Measurements from ENCODE around the gene SLC5A5. TPM values are rescaled to one million over a fixed set of nuclear protein-coding genes. Genes with fewer than 3 reads are reported as not detected.

The SLC5A5 gene
- total RNA-seq, 1 donor from 2014 or later, result not detected

GRCh38 chr19:17937371-17937900 lies 65.7 kb downstream of the SLC5A5 start:
- no peaks in the 10 kb centered on the region for H3K9me3 ChIP-seq (ENCODE audit: control insufficient read depth in 3 of 3, low read length in 3 of 3)
- no peak overlapping the region for H3K4me3 ChIP-seq (ENCODE audit: low read length in 3 of 3)
- H3K4me1 ChIP-seq (ENCODE audit: control insufficient read depth in 3 of 3, insufficient read depth in 3 of 3, low read length in 3 of 3), result peaks cover 10 to 15% (median 13%) of the 10 kb centered on the region in 3 donors
- H3K27me3 ChIP-seq (ENCODE audit: control insufficient read depth in 3 of 3, insufficient read depth in 3 of 3, low read length in 3 of 3), result no peaks in the 10 kb centered on the region
- no peak overlapping the region for H3K27ac ChIP-seq (ENCODE audit: low read depth, low read length)
- H3K36me3 ChIP-seq (ENCODE audit: control insufficient read depth in 3 of 3, insufficient read depth in 3 of 3, low read length in 3 of 3), result peaks cover 15 to 20% (median 15%) of the 10 kb centered on the region in 3 donors
- H3K9ac ChIP-seq (ENCODE audit: low read depth in 1 of 3, low read length in 3 of 3), result no peak overlapping the region

- Histone ChIP-seq H3K9me3 (ENCODE audit: control insufficient read depth in 3 of 3, low read length in 3 of 3) (no peaks in the 10 kb centered on the region), H3K36me3 (ENCODE audit: control insufficient read depth in 3 of 3, insufficient read depth in 3 of 3, low read length in 3 of 3) (peaks cover 15 to 20% (median 15%) of the 10 kb centered on the region in 3 donors), H3K4me3 (ENCODE audit: low read length in 3 of 3) (no peak overlapping the region), H3K27ac (ENCODE audit: low read depth, low read length) (no peak overlapping the region), H3K27me3 (ENCODE audit: control insufficient read depth in 3 of 3, insufficient read depth in 3 of 3, low read length in 3 of 3) (no peaks in the 10 kb centered on the region), H3K4me1 (ENCODE audit: control insufficient read depth in 3 of 3, insufficient read depth in 3 of 3, low read length in 3 of 3) (peaks cover 7 to 12% (median 10%) of the 10 kb centered on the region in 3 donors), H3K9ac (ENCODE audit: low read depth in 1 of 3, low read length in 3 of 3) (no peak overlapping the region)
These were observed 66.5 kb downstream of the SLC5A5 start for GRCh38 chr19:17938092-17938845.

- Histone ChIP-seq H3K4me3 (ENCODE audit: low read length in 3 of 3) (no peak overlapping the region), H3K27ac (ENCODE audit: low read depth, low read length) (no peak overlapping the region), H3K4me1 (ENCODE audit: control insufficient read depth in 3 of 3, insufficient read depth in 3 of 3, low read length in 3 of 3) (peaks cover 2 to 3% (median 2%) of the 10 kb centered on the region in 3 donors), H3K36me3 (ENCODE audit: control insufficient read depth in 3 of 3, insufficient read depth in 3 of 3, low read length in 3 of 3) (peaks cover 11 to 13% (median 12%) of the 10 kb centered on the region in 3 donors), H3K9ac (ENCODE audit: low read depth in 1 of 3, low read length in 3 of 3) (no peak overlapping the region), H3K9me3 (ENCODE audit: control insufficient read depth in 3 of 3, low read length in 3 of 3) (no peaks in the 10 kb centered on the region), H3K27me3 (ENCODE audit: control insufficient read depth in 3 of 3, insufficient read depth in 3 of 3, low read length in 3 of 3) (no peaks in the 10 kb centered on the region)
These were observed 70.4 kb downstream of the SLC5A5 start for GRCh38 chr19:17942181-17942580.

GRCh38 chr19:17942582-17943273 lies 71.0 kb downstream of the SLC5A5 start:
- Histone ChIP-seq H3K27ac (ENCODE audit: low read depth, low read length) (no peak overlapping the region), H3K36me3 (ENCODE audit: control insufficient read depth in 3 of 3, insufficient read depth in 3 of 3, low read length in 3 of 3) (peaks cover 8 to 11% (median 11%) of the 10 kb centered on the region in 3 donors), H3K9me3 (ENCODE audit: control insufficient read depth in 3 of 3, low read length in 3 of 3) (no peaks in the 10 kb centered on the region), H3K9ac (ENCODE audit: low read depth in 1 of 3, low read length in 3 of 3) (no peak overlapping the region), H3K4me3 (ENCODE audit: low read length in 3 of 3) (no peak overlapping the region), H3K4me1 (ENCODE audit: control insufficient read depth in 3 of 3, insufficient read depth in 3 of 3, low read length in 3 of 3) (peaks cover 4 to 6% (median 6%) of the 10 kb centered on the region in 3 donors), H3K27me3 (ENCODE audit: control insufficient read depth in 3 of 3, insufficient read depth in 3 of 3, low read length in 3 of 3) (no peaks in the 10 kb centered on the region)

GRCh38 chr19:17943274-17944221 lies 71.8 kb downstream of the SLC5A5 start:
- H3K27me3 ChIP-seq (ENCODE audit: control insufficient read depth in 3 of 3, insufficient read depth in 3 of 3, low read length in 3 of 3), result no peaks in the 10 kb centered on the region
- no peak overlapping the region for H3K27ac ChIP-seq (ENCODE audit: low read depth, low read length)
- H3K4me3 ChIP-seq (ENCODE audit: low read length in 3 of 3), result no peak overlapping the region
- peak overlapping the region in 1 of 3 donors; percentile 16 for H3K9ac ChIP-seq (ENCODE audit: low read depth in 1 of 3, low read length in 3 of 3)
- H3K9me3 ChIP-seq (ENCODE audit: control insufficient read depth in 3 of 3, low read length in 3 of 3), result no peaks in the 10 kb centered on the region
- peaks cover 4 to 6% (median 6%) of the 10 kb centered on the region in 3 donors for H3K4me1 ChIP-seq (ENCODE audit: control insufficient read depth in 3 of 3, insufficient read depth in 3 of 3, low read length in 3 of 3)
- peaks cover 3 to 11% (median 11%) of the 10 kb centered on the region in 3 donors for H3K36me3 ChIP-seq (ENCODE audit: control insufficient read depth in 3 of 3, insufficient read depth in 3 of 3, low read length in 3 of 3)

GRCh38 chr19:17944301-17944700 lies 72.6 kb downstream of the SLC5A5 start:
- Histone ChIP-seq H3K36me3 (ENCODE audit: control insufficient read depth in 3 of 3, insufficient read depth in 3 of 3, low read length in 3 of 3) (peaks cover 3 to 10% (median 9%) of the 10 kb centered on the region in 3 donors), H3K9me3 (ENCODE audit: control insufficient read depth in 3 of 3, low read length in 3 of 3) (no peaks in the 10 kb centered on the region), H3K9ac (ENCODE audit: low read depth in 1 of 3, low read length in 3 of 3) (peak overlapping the region in 1 of 3 donors; percentile 16), H3K27me3 (ENCODE audit: control insufficient read depth in 3 of 3, insufficient read depth in 3 of 3, low read length in 3 of 3) (peaks cover 3 to 5% (median 4%) of the 10 kb centered on the region in 3 donors), H3K4me3 (ENCODE audit: low read length in 3 of 3) (no peak overlapping the region), H3K4me1 (ENCODE audit: control insufficient read depth in 3 of 3, insufficient read depth in 3 of 3, low read length in 3 of 3) (peaks cover 4 to 12% (median 8%) of the 10 kb centered on the region in 3 donors), H3K27ac (ENCODE audit: low read depth, low read length) (no peak overlapping the region)

Small RNA genes lying within 50 kb of the gene (small RNA-seq; reads per million reads assigned to genes)
- not detected for gene SNORA68

Other genes with a start within 250 kb of the SLC5A5 start
- not detected for gene UNC13A, start 183.6 kb upstream of the SLC5A5 start, total RNA-seq
- gene MAP1S, start 152.5 kb upstream of the SLC5A5 start, total RNA-seq, result 25.6 TPM
- 1.0 TPM for gene FCHO1, start 120.5 kb upstream of the SLC5A5 start, total RNA-seq
- not detected for gene B3GNT3, start 76.8 kb upstream of the SLC5A5 start, total RNA-seq
- not detected for gene INSL3, start 50.4 kb upstream of the SLC5A5 start, total RNA-seq
- gene JAK3, start 24.0 kb upstream of the SLC5A5 start, total RNA-seq, result 2.1 TPM
- gene RPL18A, start 12.0 kb upstream of the SLC5A5 start, total RNA-seq, result 1,370 TPM
- 15.7 TPM for gene CCDC124, start 61.1 kb downstream of the SLC5A5 start, total RNA-seq
- gene KCNN1, start 95.2 kb downstream of the SLC5A5 start, total RNA-seq, result 0.52 TPM
- 5.7 TPM for gene ARRDC2, start 136.2 kb downstream of the SLC5A5 start, total RNA-seq
- gene IL12RB1, start 215.0 kb downstream of the SLC5A5 start, total RNA-seq, result 0.52 TPM
- gene MAST3, start 225.8 kb downstream of the SLC5A5 start, total RNA-seq, result 3.7 TPM